ENCODE data around the gene RND1.
"Not testable (repeated sequence)": the region's sequence is repeated elsewhere in the genome, so short reads cannot be mapped to it uniquely, and the experiment has no call there.

The RND1 gene

DNA sequence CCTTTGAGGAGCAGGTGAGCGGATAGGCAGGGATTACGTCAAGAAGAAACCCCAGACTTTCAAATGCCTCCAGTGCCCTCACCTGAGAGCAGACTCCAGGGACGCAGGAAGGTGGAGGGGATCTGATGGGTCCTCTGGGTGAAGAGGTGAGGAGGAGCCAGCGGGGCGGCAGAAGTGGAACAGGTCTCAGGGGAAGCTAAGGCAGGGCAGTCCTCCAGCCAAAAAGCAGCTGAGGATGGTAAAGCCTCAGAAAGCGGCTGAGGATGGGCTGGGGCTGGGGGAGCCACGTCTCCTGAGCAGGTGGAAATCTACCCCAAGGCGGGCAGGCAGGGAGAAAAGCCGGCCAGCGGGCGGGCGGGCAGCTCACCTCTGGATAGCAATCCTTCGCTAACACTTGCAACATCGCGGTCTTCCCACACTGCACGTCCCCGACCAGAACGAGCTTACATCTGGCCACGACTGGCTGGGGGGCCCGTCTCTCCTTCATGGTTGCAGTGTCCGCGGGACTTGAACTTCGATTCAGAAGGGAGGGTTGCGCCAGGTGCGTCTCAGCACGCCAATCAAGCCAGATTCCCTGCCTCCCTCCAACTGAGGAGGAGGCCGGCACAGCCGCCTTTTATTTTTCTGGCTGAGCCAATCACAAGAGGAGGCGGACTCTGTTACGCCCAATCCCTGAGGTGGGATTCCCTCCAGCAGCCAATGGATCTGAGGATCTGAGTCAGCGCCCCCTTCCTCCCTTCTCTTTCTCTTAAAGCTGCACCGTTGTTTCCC, at the start of gene RND1:
RND1 (minus strand) TSS at position 590 of the 771 bp plus-strand sequence; CDS start at position 487, 103 bp downstream.
- DNase-seq (ENCODE audit: low spot score), result peak; percentile 89

- no peak for DNase-seq (ENCODE audit: low spot score)
Observed at GRCh38 chr12:48910196-48910595, 44.5 kb upstream of the RND1 start.

DNA sequence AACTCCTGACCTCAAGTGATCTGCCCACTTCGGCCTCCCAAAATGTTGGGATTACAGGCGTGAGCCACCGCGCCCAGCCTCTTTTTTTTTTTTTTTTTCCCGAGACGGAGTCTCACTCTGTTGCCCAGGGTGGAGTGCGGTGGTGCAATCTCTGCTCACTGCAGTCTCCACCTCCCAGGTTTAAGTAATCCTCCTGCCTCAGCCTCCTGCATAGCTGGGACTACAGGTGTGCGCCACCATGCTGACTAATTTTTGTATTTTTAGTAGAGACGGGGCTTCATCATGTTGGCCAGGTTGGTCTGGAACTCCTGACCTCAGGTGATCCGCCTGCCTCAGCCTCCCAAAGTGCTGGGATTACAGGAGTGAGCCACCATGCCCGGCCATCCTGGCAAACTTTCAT, 44.0 kb upstream of the RND1 start:
- not testable (repeated sequence) for DNase-seq (ENCODE audit: low spot score)

GRCh38 chr12:48907245-48907644, 41.6 kb upstream of the RND1 start:
- DNase-seq (ENCODE audit: low spot score), result no peak

DNA sequence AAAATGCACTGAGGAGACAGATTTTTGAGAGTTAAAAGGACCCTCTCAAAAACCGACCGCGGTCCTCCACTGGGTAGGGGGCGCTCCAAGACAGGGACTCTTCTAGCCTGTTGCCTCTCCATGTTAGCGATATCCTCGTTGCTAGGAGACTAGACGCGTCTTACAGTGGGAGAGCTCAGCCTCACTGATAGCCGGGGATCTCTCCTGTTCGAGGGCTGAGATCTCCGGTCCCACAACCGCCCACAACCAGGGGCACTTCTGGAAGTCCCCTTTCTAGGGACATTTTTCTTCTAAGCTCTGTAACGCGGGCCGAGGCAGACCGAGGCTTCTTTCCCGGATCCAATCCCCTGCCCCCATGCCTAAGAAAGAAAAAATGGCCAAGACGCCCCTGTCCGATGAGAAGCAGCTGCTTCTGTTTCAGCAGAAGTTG, 38.3 kb upstream of the RND1 start:
- DNase-seq (ENCODE audit: low spot score), result peak; percentile 74

DNA sequence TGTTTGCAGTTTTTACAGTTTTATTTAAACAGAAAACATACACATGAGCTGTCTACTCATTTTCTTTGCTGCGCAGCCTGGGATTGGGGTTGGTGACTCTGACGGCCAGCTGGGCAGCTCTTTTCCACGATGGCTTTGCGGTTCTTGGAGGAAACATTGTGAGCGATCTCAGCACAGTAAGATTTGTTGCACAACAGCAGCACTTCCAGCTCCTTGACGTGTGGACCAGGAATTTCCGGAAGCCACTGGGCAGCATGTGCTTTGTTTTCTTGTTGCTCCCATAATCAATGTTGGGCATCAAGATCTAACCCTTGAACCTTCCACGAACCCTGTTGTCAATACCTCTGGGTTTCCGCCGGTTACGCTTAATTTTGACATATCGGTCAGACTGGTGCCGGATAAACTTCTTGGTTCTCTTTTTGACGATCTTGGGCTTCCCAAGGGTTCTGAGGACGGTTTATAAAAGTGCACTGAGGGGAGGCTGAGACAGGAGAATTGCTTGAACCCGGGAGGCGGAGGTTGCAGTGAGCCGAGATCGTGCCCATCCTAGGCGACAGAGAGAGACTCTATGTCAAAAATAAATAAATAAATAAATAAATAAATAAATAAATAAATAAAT, 37.8 kb upstream of the RND1 start:
- DNase-seq (ENCODE audit: low spot score), result no peak

DNA sequence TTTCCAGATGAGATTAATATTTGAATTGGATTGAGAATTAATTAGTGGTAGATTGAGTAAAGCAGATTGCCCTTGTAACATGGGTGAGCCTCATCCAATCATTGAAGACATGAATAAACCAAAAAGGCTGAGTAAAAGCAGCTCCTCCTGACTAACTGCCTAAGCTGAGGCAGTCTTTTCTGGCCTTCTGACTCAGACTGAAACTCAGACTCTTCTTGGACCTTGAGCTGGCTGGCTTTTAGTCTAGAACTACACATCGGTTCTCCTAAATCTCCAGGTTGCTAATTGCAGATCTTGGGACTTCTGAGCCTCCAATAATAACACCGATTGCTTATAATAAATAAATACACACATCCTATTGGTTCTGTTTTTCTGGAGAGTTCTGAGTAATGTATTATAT, 35.6 kb upstream of the RND1 start:
- DNase-seq (ENCODE audit: low spot score), result no peak

DNA sequence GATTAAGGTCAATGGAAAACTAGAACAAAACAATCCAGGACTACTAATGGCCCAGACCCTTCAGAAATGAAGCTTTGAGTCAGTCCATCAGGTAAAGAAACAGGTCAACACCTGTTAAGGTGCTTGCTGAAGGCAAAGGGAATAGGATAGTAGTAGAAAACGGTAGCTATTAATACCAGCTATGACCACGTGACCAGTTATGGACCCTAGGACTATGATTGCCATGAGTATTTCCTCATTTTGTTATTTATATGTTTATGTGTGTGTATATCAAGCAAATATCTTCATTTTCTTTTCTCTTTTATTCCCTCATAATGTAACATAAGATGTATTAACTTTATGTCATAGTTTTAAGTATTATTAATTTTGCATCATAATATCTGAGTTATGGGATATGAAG, 34.0 kb upstream of the RND1 start:
- no peak for DNase-seq (ENCODE audit: low spot score)

GRCh38 chr12:48894271-48894670, 28.6 kb upstream of the RND1 start:
- DNase-seq (ENCODE audit: low spot score), result no peak

DNA sequence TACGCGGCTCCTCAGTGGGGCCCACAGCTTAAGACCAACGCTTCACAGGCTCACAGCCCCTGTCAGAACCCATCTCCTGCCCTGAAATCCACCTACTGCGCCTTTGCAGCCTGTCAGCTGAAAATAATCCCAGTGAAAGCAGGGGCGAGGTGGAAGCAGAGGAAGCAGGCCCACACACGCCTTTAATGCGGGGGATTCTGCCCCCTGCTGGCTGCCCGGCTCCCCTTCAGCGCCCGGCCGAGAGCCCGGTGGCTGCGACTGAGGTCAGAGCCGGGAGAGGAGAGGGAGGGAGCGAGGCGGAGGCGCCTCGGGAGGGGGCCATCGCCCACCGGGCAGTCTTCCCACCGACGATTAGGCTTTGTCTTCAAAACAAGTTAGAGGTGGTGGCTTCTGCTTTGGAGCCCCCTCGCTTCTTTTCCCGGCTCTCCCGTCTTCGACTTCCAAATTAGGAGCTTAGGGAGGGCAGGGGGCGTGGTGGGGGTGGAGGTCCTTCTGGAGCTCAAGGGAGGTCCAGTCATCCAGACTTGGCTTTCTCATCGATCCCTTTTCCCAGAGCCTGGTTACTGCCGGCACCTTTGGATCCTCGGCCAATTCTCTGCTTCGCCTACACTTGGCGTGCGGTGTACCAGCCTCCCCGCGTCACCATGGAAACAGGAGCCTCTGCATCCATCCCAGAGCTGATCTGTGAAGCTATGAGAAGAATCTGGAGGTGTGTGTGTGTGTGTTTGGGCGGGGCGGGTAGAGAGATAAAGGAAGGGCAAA, 25.2 kb upstream of the RND1 start:
- peak; percentile 59 for DNase-seq (ENCODE audit: low spot score)

DNA sequence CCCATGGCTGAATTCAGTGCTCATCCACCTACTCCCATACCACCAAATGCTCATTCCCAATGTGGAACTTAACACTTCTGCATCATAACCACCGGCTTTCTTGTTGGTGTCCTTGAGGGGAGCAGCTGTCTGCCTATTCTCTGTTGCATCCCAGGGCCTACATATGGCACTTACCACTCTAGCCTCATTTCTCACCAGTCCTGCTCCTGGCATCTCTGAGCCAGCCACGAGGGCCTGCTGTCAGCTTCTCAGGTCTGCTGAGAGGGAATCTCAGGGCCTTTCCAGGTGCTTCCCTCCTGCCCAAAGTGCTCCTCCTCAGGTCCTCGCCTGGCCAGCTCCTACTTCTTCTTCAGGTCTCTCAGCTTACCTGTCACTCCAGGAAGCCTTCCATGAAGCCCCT, 24.0 kb upstream of the RND1 start:
- no peak for DNase-seq (ENCODE audit: low spot score)

- no peak for DNase-seq (ENCODE audit: low spot score)
Observed at GRCh38 chr12:48883305-48884161, 17.9 kb upstream of the RND1 start.

GRCh38 chr12:48882972-48883304, 17.3 kb upstream of the RND1 start:
- DNase-seq (ENCODE audit: low spot score), result no peak

GRCh38 chr12:48882315-48882687, 16.6 kb upstream of the RND1 start:
- DNase-seq (ENCODE audit: low spot score), result no peak

DNA sequence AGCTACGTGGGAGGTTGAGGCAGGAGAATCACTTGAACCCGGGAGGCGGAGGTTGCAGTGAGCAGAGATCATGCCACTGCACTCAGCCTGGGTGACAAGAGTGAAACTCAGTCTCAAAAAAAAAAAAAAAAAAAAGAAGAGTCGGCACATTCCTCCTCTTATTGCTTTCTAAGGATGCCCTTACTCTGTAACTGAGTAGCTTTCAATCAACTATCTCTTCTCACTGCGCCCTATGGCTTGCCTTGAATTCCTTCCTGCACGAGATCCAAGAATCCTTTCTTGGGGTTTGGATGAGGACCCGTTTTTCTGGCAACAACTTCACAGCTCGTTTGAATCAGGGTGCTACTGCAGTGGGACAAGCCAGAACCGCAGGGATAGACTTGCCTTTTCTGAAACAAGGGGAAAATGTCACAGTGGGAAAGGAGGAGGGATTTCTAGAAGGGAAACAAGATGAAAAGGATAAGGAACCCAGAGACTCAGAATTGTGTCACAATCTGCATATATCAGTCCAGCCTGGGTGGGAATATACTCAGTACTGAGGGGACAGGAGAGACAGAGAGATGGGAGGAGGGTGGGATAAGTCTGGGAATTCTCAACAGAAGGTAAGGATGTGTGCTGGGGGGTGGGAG, 16.1 kb upstream of the RND1 start:
- DNase-seq (ENCODE audit: low spot score), result no peak

DNA sequence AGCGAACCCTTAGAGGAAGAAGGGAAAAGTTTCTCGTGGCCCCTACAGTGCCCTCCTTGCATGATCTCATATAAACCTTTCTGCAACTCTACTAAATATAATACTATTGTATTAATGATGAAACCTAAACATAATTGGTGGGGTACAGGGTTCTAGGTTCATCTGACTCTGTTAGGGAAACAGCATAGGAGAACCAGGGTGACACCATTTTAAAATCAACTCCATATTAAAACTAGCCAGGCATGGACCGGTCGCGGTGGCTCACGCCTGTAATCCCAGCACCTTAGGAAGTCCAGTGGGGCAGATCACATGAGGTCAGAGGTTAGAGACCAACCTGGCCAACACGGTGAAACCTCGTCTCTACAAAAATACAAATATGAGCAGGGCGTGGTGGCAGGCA, 15.0 kb upstream of the RND1 start:
- DNase-seq (ENCODE audit: low spot score), result no peak

- DNase-seq (ENCODE audit: low spot score), result no peak
Observed at GRCh38 chr12:48878548-48878947, 12.9 kb upstream of the RND1 start.

GRCh38 chr12:48875944-48876515, 10.4 kb upstream of the RND1 start:
- DNase-seq (ENCODE audit: low spot score), result no peak

DNA sequence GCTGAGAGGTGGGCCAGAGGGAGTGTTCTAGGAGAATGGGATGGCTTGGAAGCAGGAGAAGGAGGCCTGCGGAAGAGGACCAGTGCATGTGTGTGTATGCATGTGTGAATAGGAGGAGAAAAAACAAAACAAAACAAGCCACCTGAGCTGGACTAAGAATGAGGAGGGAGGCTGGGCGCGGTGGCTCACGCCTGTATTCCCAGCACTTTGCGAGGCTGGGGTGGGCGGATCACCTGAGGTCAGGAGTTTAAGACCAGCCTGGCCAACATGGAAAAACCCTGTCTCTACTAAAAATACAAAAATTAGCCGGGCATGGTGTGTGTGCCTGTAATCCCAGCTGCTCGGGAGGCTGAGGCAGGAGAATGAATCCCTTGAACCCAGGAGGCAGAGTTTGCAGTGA, 7.9 kb upstream of the RND1 start:
- DNase-seq (ENCODE audit: low spot score), result not testable (repeated sequence)

DNA sequence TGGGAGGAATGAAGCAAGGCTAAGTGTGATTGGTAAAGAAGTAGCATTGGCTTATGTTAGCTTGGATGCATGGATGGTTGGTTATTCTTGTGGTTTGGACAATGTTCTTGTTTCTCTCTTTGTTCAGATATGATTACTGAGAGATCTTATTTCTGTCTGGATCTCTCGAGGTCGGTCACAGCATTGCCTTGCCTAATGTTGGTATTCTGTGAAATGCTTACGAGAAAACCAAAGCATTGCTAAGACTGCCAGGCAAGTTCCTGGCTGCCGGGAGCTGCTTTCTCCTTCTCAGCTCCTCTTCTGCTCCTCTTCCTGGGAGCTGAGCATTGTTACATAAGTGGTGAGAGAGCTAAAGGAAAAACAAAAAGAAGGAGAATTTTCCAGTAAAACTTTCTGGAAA, 7.4 kb upstream of the RND1 start:
- DNase-seq (ENCODE audit: low spot score), result no peak

DNA sequence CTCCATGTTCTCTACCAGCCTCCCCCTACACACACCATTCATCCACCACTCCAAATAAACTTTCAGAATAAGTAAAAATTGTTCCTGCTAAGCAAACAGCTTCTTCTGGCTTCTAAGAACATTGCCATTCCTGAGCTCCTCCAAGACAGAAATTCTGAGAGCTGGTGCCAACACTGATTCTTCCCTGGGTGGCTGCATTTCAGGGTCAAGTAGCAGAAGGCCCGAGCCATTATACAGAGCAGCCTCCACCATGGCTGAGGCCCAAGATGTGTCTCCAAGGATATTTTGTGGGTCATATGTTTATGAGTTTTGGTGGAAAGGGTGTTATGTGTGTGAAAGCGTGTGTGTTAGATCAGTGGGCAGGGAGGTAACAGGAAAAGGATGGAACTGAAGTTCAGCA, 3.5 kb upstream of the RND1 start:
- DNase-seq (ENCODE audit: low spot score), result no peak
